HG02840 (cell line): ENCODE measurements around the gene OTOF.

ENCODE experiments used
- ATAC-seq: cut with Tn5 transposase; IDR thresholded peaks from one replicate; pipeline ENCODE4 v1.9.1; 2021; ENCODE audit warnings: mild to moderate bottlenecking, moderate library complexity, moderate number of reproducible peaks; ENCODE audit not compliant: unreplicated experiment, low FRiP score

OTOF gene

GRCh38 chr2:26503231-26503880 lies 25.4 kb upstream of the OTOF start:
- no peak for ATAC-seq

- ATAC-seq, result no peak
Observed at GRCh38 chr2:26500406-26500805, 22.5 kb upstream of the OTOF start.

- ATAC-seq, result no peak
Observed at GRCh38 chr2:26495705-26496297, 17.9 kb upstream of the OTOF start.

GRCh38 chr2:26494891-26495290 lies 17.0 kb upstream of the OTOF start:
- no peak for ATAC-seq

GRCh38 chr2:26494199-26494598 lies 16.3 kb upstream of the OTOF start:
- no peak for ATAC-seq

- ATAC-seq, result no peak
Observed at GRCh38 chr2:26493566-26493965, 15.6 kb upstream of the OTOF start.

- no peak for ATAC-seq
Observed at GRCh38 chr2:26492749-26493515, 15.0 kb upstream of the OTOF start.

GRCh38 chr2:26491563-26492167 lies 13.7 kb upstream of the OTOF start:
- ATAC-seq, result no peak

- no peak for ATAC-seq
Observed at GRCh38 chr2:26489213-26489850, 11.4 kb upstream of the OTOF start.

- ATAC-seq, result no peak
Observed at GRCh38 chr2:26488463-26489212, 10.7 kb upstream of the OTOF start.

GRCh38 chr2:26487192-26487591 lies 9.3 kb upstream of the OTOF start:
- ATAC-seq, result no peak

- no peak for ATAC-seq
Observed at GRCh38 chr2:26486789-26487188, 8.9 kb upstream of the OTOF start.

GRCh38 chr2:26485725-26486418 lies 7.9 kb upstream of the OTOF start:
- ATAC-seq, result no peak

GRCh38 chr2:26485099-26485498 lies 7.2 kb upstream of the OTOF start:
- ATAC-seq, result no peak

GRCh38 chr2:26484579-26484978 lies 6.7 kb upstream of the OTOF start:
- no peak for ATAC-seq

- no peak for ATAC-seq
Observed at GRCh38 chr2:26483957-26484565, 6.1 kb upstream of the OTOF start.

- ATAC-seq, result no peak
Observed at GRCh38 chr2:26483516-26483915, 5.6 kb upstream of the OTOF start.

- no peak for ATAC-seq
Observed at GRCh38 chr2:26483027-26483326, 5.1 kb upstream of the OTOF start.
